GM18870 (cell line): ENCODE data around the gene GRIA4.
A peak's percentile ranks its signal among the peaks of the same experiment; 100 is the strongest.

Experiments used
- ATAC-seq: cut with Tn5 transposase; IDR thresholded peaks from one replicate; pipeline ENCODE4 v1.9.1; 2021; ENCODE audit warnings: moderate library complexity; ENCODE audit not compliant: unreplicated experiment

The GRIA4 gene

GRCh38 chr11:105911454-105911853 lies 301.6 kb downstream of the GRIA4 start:
- ATAC-seq, result no peak

- ATAC-seq, result no peak
Measured at GRCh38 chr11:105912666-105913065, 302.8 kb downstream of the GRIA4 start.

- ATAC-seq, result no peak
Measured at GRCh38 chr11:105915021-105915420, 305.1 kb downstream of the GRIA4 start.

- ATAC-seq, result no peak
Measured at GRCh38 chr11:105918039-105918438, 308.2 kb downstream of the GRIA4 start.

GRCh38 chr11:105918600-105918999 lies 308.7 kb downstream of the GRIA4 start:
- no peak for ATAC-seq

- ATAC-seq, result no peak
Measured at GRCh38 chr11:105923252-105923651, 313.4 kb downstream of the GRIA4 start.

GRCh38 chr11:105923807-105924206 lies 313.9 kb downstream of the GRIA4 start:
- ATAC-seq, result no peak

GRCh38 chr11:105929084-105929955 lies 319.4 kb downstream of the GRIA4 start:
- ATAC-seq, result no peak

- ATAC-seq, result no peak
Measured at GRCh38 chr11:105933695-105934094, 323.8 kb downstream of the GRIA4 start.

GRCh38 chr11:105935791-105936190 lies 325.9 kb downstream of the GRIA4 start:
- ATAC-seq, result no peak

- ATAC-seq, result peak; percentile 85
Measured at GRCh38 chr11:105937331-105937730, 327.5 kb downstream of the GRIA4 start.

GRCh38 chr11:105937738-105938137 lies 327.9 kb downstream of the GRIA4 start:
- ATAC-seq, result peak; percentile 24

GRCh38 chr11:105942921-105943320 lies 333.0 kb downstream of the GRIA4 start:
- ATAC-seq, result no peak

- ATAC-seq, result no peak
Measured at GRCh38 chr11:105948918-105949590, 339.2 kb downstream of the GRIA4 start.

GRCh38 chr11:105953886-105954285 lies 344.0 kb downstream of the GRIA4 start:
- no peak for ATAC-seq

GRCh38 chr11:105960252-105961245 lies 350.7 kb downstream of the GRIA4 start:
- ATAC-seq, result no peak

- ATAC-seq, result no peak
Measured at GRCh38 chr11:105968021-105968697, 358.3 kb downstream of the GRIA4 start.

GRCh38 chr11:105969756-105970155 lies 359.9 kb downstream of the GRIA4 start:
- no peak for ATAC-seq

GRCh38 chr11:105975128-105975527 lies 365.3 kb downstream of the GRIA4 start:
- no peak for ATAC-seq

GRCh38 chr11:105979997-105980703 lies 370.3 kb downstream of the GRIA4 start:
- ATAC-seq, result no peak
